ENCODE results near the gene WBP2NL. TPM values are rescaled to one million over a fixed set of nuclear protein-coding genes. Genes with fewer than 3 reads are reported as not detected.

The WBP2NL gene
- total and polyA plus RNA-seq, 2 donors (not counting 1 experiment from before 2014, with no cell fraction given): 1.6 to 10.4 TPM

GRCh38 chr22:42026705-42027104 lies 28.1 kb downstream of the WBP2NL start:
- CTCF ChIA-PET: no interaction called here
- H4K20me1 ChIP-seq (ENCODE audit: control insufficient read depth, insufficient read depth, low read length, poor library complexity, severe bottlenecking): no peaks in the 10 kb centered on the region
- ATAC-seq (ENCODE audit: low read depth) (no peak), DNase-seq (no peak)
- peaks cover 33% of the 10 kb centered on the region for H3K4me1 Mint-ChIP-seq
- no peaks in the 10 kb centered on the region for H3K27me3 ChIP-seq (replicated peaks in 1 of 4; ENCODE audit: control extremely low read depth in 1 of 4, control insufficient read depth in 3 of 4, insufficient read depth in 4 of 4, low read length in 3 of 4)
- no peak overlapping the region for H2AFZ ChIP-seq (ENCODE audit: insufficient read depth, low read depth, low read length, poor library complexity, severe bottlenecking)
- peaks cover 13 to 28% of the 10 kb centered on the region in 2 donors for H3K4me1 ChIP-seq (ENCODE audit: control insufficient read depth in 2 of 2, insufficient read depth in 2 of 2, low read length in 2 of 2)
- WGBS (ENCODE audit: insufficient coverage): 99% methylated on average over 10 of the region's 10 CpGs
- TF ChIP-seq CTCF (IDR thresholded peaks at IDR 0.05) (no peak), EZH2 (IDR thresholded peaks at IDR 0.05; ENCODE audit: borderline replicate concordance, insufficient read depth, low read depth, low read length, poor library complexity, severe bottlenecking) (no peak)
- no peaks in the 10 kb centered on the region for H3K79me2 ChIP-seq (ENCODE audit: control insufficient read depth, insufficient read depth, low read length)
- H3K27ac ChIP-seq (ENCODE audit: low read length in 2 of 2): no peak overlapping the region
- H3K27me3 Mint-ChIP-seq: no peaks in the 10 kb centered on the region
- POLR2A ChIA-PET: no interaction called here
- peaks cover 0 to 3% (median 0%) of the 10 kb centered on the region in 3 donors for H3K9me3 ChIP-seq (ENCODE audit: control extremely low read depth in 1 of 3, control insufficient read depth in 2 of 3, insufficient read depth in 1 of 3, low read length in 2 of 3)
- intact Hi-C loops (cut with micrococcal nuclease): no loop called here
- no peak overlapping the region for H3K4me3 ChIP-seq (ENCODE audit: control extremely low read depth in 1 of 5, extremely low read depth in 1 of 5, insufficient read depth in 1 of 5, low read depth in 2 of 5, low read length in 4 of 5)
- no peak overlapping the region for H3K27ac Mint-ChIP-seq
- no peaks in the 10 kb centered on the region for H3K9me3 Mint-ChIP-seq (ENCODE audit: insufficient read depth)
- no peaks in the 10 kb centered on the region for H3K36me3 ChIP-seq (replicated peaks in 1 of 2; ENCODE audit: control extremely low read depth in 1 of 2, control insufficient read depth in 1 of 2, extremely low read depth in 1 of 2, insufficient read depth in 2 of 2, low read length in 1 of 2)
- no peak overlapping the region for H3K4me3 Mint-ChIP-seq
- no peak overlapping the region for H3K4me2 ChIP-seq (replicated peaks; ENCODE audit: low read depth, low read length, poor library complexity, severe bottlenecking)
- no peak overlapping the region for H3K9ac ChIP-seq (ENCODE audit: low read length)

GRCh38 chr22:42033263-42034181 lies 34.9 kb downstream of the WBP2NL start:
- DNase-seq (no peak), ATAC-seq (ENCODE audit: low read depth) (no peak)
- H4K20me1 ChIP-seq (ENCODE audit: control insufficient read depth, insufficient read depth, low read length, poor library complexity, severe bottlenecking): no peaks in the 10 kb centered on the region
- no peaks in the 10 kb centered on the region for H3K27me3 Mint-ChIP-seq
- 100% methylated on average over 4 of the region's 5 CpGs for WGBS (ENCODE audit: insufficient coverage)
- no peaks in the 10 kb centered on the region for H3K27me3 ChIP-seq (replicated peaks in 1 of 4; ENCODE audit: control extremely low read depth in 1 of 4, control insufficient read depth in 3 of 4, insufficient read depth in 4 of 4, low read length in 3 of 4)
- H3K36me3 ChIP-seq (replicated peaks in 1 of 2; ENCODE audit: control extremely low read depth in 1 of 2, control insufficient read depth in 1 of 2, extremely low read depth in 1 of 2, insufficient read depth in 2 of 2, low read length in 1 of 2): peaks cover 0 to 2% of the 10 kb centered on the region in 2 experiments
- intact Hi-C loops (cut with micrococcal nuclease): loop anchor here (5.0 kb wide), 1 partner anchor 39 kb away; the partner anchor contains the start of genes NAGA and PHETA2
- H3K4me1 ChIP-seq (ENCODE audit: control insufficient read depth in 2 of 2, insufficient read depth in 2 of 2, low read length in 2 of 2): peaks cover 0 to 18% of the 10 kb centered on the region in 2 donors
- H3K27ac ChIP-seq (ENCODE audit: low read length in 2 of 2): no peak overlapping the region
- H2AFZ ChIP-seq (ENCODE audit: insufficient read depth, low read depth, low read length, poor library complexity, severe bottlenecking): no peak overlapping the region
- POLR2A ChIA-PET: interaction anchor here (0.6 to 1.0 kb wide), 2 partner anchors 35 to 56 kb away, joined by 3 read pairs; partner anchors contain the start of gene WBP2NL
- peaks cover 24% of the 10 kb centered on the region for H3K4me1 Mint-ChIP-seq
- no peaks in the 10 kb centered on the region for H3K79me2 ChIP-seq (ENCODE audit: control insufficient read depth, insufficient read depth, low read length)
- TF ChIP-seq CTCF (IDR thresholded peaks at IDR 0.05): no peak
- TF ChIP-seq EZH2 (IDR thresholded peaks at IDR 0.05; ENCODE audit: borderline replicate concordance, insufficient read depth, low read depth, low read length, poor library complexity, severe bottlenecking): no peak
- H3K4me3 ChIP-seq (ENCODE audit: control extremely low read depth in 1 of 5, extremely low read depth in 1 of 5, insufficient read depth in 1 of 5, low read depth in 2 of 5, low read length in 4 of 5): no peak overlapping the region
- peaks cover 2% of the 10 kb centered on the region for H3K9me3 Mint-ChIP-seq (ENCODE audit: insufficient read depth)
- CTCF ChIA-PET: interaction anchor here (0.6 kb wide), 1 partner anchor 83 kb away, joined by 5 read pairs; no protein-coding TSS in a partner anchor
- peaks cover 0 to 21% (median 9%) of the 10 kb centered on the region in 3 donors for H3K9me3 ChIP-seq (ENCODE audit: control extremely low read depth in 1 of 3, control insufficient read depth in 2 of 3, insufficient read depth in 1 of 3, low read length in 2 of 3)
- H3K4me2 ChIP-seq (replicated peaks; ENCODE audit: low read depth, low read length, poor library complexity, severe bottlenecking): no peak overlapping the region
- no peak overlapping the region for H3K4me3 Mint-ChIP-seq
- H3K9ac ChIP-seq (ENCODE audit: low read length): no peak overlapping the region
- peak overlapping the region; percentile 20 for H3K27ac Mint-ChIP-seq

Data from B cell (primary cell).